Neural progenitor cell (in vitro differentiated cells): Measurements from ENCODE around the gene ATP2B3.

Source experiments
- CTCF ChIP-seq: fragments of 200-600 bp; sonication (generic); IDR thresholded peaks from 2 replicates; pipeline ENCODE4 v1.5.1; 2017; ENCODE audit warnings: antibody characterized with exemption, mild to moderate bottlenecking
- EZH2 ChIP-seq: fragments of 200-600 bp; sonication (generic); IDR thresholded peaks from 2 replicates; pipeline ENCODE4 v1.6.1; 2017; ENCODE audit warnings: antibody characterized with exemption, mild to moderate bottlenecking, moderate library complexity

GRCh38 chrX:153596981-153597750, 79.7 kb downstream of the ATP2B3 start:
- TF ChIP-seq CTCF (no peak), EZH2 (no peak)
